Suppressor macrophage treated with lipopolysaccharide for 1 hour (primary cell): ENCODE data around the gene RNASE12.
"Not testable (repeated sequence)": the region's sequence is repeated elsewhere in the genome, so short reads cannot be mapped to it uniquely, and the experiment has no call there.

ENCODE experiments used
- DNase-seq, 3 donors: peaks; one replicate each; pipeline ENCODE4 v3.0.0-alpha.2; 2020 to 2022

Gene RNASE12

DNA sequence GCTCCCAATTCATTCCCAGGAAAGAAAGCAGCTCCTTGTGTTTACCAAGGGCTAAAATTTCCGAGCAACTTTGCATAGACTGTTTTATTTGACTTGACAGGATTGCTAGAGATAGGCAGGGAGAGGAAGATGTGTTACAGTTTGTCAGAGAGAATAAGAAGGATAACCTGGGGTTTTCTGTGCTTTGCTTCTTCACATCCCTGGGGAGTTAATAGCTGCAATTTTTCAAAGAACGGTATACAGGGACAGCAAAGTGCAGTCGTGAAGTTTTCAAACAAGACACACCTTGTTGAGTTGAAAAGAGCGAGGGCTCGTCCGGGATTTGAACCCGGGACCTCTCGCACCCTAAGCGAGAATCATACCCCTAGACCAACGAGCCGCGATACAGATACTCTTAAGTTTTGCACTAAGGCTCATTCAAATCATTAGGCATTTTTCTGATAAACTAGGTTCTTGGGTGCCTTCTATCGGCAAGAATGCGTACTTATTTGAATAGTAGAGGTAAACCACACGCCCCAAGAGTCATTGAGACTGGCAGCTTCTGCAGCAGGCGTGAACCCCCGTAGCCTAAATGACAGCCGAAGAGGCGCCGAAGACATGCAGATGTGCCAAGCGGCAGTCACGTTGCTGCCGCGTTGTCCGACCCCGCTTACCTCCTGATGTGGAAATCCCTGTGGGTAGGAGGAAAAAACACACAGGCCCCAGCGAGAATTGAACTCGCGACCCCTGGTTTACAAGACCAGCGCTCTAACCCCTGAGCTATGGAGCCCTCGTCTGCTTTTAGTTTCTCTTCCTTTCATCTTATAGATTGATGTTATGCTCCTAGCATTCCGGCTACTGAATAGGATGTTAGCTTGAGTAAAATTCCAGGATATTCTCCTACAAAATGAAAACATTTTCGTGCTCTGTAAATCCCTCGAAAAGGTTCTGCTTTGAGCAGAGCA lies 22.2 kb upstream of the RNASE12 start:
- peak; percentile 92 to 93 (median 93) for DNase-seq

GRCh38 chr14:20612403-20612802 lies 21.2 kb upstream of the RNASE12 start:
- peak; percentile 41 to 73 (median 55) for DNase-seq

DNA sequence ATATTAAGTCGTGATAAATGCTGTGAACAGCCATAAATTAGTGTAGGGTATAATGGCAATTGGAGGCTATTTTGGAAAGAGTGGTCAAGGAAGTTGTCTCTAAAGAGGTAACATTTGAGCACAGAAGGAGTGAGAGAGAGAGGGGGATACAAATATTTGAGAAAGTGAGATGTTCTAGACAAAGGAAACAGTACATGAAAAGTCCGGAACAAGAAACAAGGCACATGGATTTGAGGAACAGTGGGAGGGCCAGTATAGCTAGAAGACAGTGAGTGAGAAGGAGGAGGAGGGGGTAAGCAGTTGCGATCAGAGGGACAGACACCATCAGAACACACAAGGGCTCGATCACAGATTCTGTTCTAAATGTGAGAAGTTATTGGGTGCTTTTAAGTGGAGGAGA lies 20.1 kb upstream of the RNASE12 start:
- no peak for DNase-seq

GRCh38 chr14:20610002-20610765 lies 19.0 kb upstream of the RNASE12 start:
- peak; percentile 69 to 77 (median 76) for DNase-seq

DNA sequence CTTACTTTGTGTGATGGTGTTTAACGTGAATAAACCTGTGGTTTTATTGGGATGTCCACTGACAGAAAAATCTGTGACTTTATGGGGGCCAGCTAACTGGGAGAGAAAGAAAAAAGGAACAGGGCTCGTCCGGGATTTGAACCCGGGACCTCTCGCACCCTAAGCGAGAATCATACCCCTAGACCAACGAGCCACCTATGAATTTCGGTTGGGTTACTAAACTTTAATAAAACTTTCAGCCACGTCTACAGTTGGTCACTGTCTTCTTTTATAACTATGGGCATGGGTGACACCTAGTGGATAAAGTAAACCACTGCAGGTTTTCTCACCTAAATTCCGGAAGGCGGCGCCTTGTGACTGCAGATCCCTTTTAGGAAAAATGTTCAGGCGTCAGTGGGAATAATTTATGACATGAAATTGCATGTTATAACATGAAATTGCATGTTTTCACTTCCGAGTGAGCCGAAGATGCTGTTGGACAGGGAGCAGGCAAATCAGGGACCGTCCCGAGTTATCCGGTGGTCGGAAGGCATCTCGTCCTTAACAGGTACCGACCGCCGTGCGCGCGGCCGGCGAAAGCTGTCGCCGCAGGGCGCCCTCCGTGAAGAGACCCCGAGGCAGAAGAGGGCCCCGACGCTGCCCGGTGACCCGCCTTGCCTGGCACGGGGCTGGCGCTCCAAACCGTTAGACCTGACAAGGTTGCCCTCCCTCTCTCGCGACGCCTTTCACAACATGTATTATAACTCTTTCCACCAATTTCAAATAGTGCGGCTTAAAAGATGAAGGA lies 18.2 kb upstream of the RNASE12 start:
- DNase-seq, result peak; percentile 82 to 96 (median 93)

GRCh38 chr14:20608383-20609110 lies 17.4 kb upstream of the RNASE12 start:
- no peak for DNase-seq

DNA sequence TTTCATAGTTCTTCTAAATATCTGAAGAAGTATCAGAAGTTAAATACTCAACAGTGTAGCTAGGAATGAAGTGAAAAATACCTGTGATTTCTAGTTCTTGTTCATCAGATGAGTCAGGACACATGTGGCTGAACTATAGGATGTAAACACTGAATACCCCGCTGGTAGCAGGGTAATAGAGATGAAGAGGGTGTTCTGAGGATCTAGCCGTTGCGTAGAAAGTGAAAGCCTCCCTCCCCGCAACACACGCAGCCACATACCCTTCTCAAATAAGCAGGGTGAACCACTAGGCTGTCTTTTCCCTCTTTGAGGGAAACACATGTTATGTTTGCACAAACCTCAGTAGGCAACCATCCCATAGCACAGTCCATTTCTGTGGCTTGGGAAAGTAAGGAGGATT lies 16.4 kb upstream of the RNASE12 start:
- no peak for DNase-seq

- no peak for DNase-seq
Measured at GRCh38 chr14:20606902-20607242, 15.7 kb upstream of the RNASE12 start.

- DNase-seq, result peak; percentile 71 to 74 (median 73)
Measured at GRCh38 chr14:20606190-20606901, 15.2 kb upstream of the RNASE12 start.

DNA sequence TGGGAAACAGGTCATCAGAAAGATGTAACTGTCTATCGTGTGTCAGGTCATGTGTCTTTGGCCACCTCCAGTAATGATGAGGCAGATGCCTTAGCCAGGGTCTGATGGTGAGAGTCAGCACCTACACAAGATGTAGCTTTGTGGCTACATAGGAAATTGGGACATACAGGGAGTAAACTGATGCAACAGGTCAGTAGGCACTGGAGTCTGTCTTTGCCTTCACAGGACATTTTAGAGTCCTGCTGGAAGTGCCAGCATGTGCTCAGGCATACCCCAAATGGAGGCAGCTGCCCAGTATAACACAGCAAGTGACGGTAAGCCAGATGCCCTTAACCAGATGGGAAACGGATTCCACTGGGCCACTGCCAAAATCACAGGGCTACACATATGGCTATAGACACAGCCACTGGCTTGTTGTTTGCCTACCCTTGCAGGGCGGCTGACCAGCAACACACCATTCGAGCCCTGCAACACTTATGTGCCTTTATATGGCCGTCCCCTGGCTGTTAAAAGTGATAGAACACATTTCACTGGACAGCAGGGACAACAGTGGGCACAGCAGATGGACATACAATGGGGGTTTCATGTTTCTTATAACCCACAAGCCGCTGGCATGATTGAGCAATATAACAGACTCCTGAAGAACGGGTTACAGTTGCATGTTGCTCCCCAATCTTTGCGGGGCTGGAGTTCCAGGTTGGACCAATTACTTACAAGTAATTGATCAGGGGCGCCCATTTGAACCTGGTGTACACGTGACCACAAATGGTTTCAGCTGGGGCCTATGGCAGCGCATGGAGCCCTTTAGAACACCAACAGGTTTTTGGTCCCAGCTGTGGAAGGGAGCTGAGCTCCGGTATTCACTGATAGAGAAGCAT lies 12.9 kb upstream of the RNASE12 start:
- DNase-seq, result no peak

- DNase-seq, result no peak
Measured at GRCh38 chr14:20602583-20602982, 11.4 kb upstream of the RNASE12 start.

- DNase-seq, result no peak
Measured at GRCh38 chr14:20601522-20601921, 10.3 kb upstream of the RNASE12 start.

DNA sequence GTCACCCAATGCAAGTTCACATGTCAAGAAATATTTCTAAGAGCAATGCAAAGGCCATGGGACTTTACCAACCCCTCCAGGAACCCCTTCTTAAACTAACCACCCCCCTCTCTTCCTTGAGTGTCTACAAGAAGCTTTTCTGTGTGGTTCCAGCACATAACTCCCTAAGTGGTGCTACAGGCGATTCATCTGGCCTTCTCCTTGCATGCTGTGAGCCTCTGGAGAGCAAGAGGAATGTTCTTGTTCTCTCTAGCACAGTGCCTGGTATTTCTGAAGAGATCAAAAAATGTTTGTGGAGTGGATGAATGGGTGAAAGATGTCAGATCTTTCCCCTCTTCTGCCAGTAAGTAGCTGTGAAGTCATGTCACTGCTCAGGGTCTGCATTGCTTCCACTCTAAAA lies 5.9 kb upstream of the RNASE12 start:
- DNase-seq, result peak in 1 of 3 donors; percentile 25

- not testable (repeated sequence) for DNase-seq
Measured at GRCh38 chr14:20595726-20596125, 4.5 kb upstream of the RNASE12 start.

GRCh38 chr14:20592574-20592973 lies 1.4 kb upstream of the RNASE12 start:
- DNase-seq, result no peak

DNA sequence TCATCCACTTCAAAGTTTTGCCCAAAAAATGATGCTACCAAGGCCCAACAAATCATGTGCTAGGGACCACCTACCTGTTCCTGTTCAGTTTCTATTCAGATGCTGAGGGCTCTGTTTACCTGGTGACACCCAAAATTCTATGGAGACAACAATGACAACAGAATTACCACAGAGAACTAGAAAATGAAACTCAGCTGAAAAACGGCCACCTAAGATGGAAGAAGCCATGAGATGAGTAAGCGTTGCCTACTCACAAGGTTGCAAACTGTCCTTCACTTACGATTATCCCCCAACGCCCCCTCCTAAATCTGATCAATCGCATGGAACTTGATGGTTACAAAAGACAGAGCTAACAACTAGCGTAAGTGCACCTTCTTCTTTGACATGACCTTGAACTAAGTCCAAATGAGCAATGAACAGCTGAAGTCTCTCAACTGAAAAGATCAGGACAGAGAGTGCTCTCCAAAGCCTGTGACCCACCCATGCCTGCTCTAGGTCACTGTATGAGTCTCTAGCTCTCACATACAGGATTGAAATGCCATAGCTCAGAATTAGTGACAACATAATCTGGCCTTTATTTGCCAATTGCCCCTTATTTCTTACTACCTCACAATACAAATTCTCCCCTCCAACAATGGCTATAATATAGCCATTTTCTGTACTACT lies 3.6 kb downstream of the RNASE12 start, which contains the start of gene RNASE11:
Gene RNASE11, minus strand, starts transcription at position 513 of the 666 bp plus-strand sequence.
- DNase-seq, result no peak

- DNase-seq, result no peak
Measured at GRCh38 chr14:20583908-20584307, 7.3 kb downstream of the RNASE12 start.

DNA sequence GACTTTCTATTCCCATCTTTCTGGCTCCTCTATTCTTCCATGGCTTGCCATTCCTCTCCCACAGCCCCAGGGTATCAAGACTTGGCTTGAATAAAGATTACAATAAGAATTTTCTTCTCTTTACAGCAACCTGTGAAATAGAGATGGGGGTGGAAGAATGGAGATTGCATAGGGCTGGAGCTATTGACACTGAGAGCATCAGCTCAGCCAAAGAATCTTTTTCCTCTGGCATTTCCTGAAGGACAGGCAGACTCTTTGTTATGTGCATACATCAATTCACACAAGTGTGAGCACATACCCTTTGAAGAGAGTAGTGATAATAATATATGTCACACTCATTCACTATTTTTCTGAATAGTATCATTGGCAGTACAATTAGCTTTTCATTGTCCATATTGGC lies 8.0 kb downstream of the RNASE12 start:
- DNase-seq, result no peak

DNA sequence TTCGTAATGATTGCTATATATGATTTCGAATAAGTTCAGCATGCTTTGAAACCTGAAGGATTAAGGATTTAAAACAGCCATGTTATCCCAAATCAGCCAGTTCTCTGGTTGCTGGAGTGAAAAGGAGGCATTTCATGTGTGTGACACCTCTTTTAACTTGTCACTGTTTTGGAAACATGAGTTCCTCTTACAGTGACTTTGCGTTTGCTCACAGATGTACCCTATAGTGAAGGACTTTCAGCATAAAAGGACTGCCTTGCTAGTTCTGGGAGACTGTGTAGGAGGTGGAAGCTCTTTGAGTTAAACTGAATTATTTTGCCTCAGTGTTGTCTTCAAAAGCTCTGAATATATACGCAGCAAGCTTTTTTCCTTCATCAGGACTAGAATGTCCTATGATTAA lies 10.9 kb downstream of the RNASE12 start:
- DNase-seq, result peak in 1 of 3 donors; percentile 9
